ENCODE results near the gene KCNQ1.
A peak's percentile ranks its signal among the peaks of the same experiment; 100 is the strongest.

Gene KCNQ1

GRCh38 chr11:2590965-2591754 is 146.4 kb downstream of the KCNQ1 start:
- no peak for DNase-seq
- Histone ChIP-seq H3K9me3 (no peaks in the 10 kb centered on the region), H3K27me3 (no peaks in the 10 kb centered on the region), H3K36me3 (no peaks in the 10 kb centered on the region), H3K4me1 (no peaks in the 10 kb centered on the region), H3K4me3 (ENCODE audit: low read depth, low read length) (no peak overlapping the region)
- TF ChIP-seq CTCF (IDR thresholded peaks at IDR 0.05; ENCODE audit: low read depth, low read length): no peak

GRCh38 chr11:2591805-2592204 is 147.0 kb downstream of the KCNQ1 start:
- DNase-seq: no peak
- Histone ChIP-seq H3K4me3 (ENCODE audit: low read depth, low read length) (no peak overlapping the region), H3K36me3 (no peaks in the 10 kb centered on the region), H3K27me3 (no peaks in the 10 kb centered on the region), H3K9me3 (no peaks in the 10 kb centered on the region), H3K4me1 (no peaks in the 10 kb centered on the region)
- no peak for TF ChIP-seq CTCF (IDR thresholded peaks at IDR 0.05; ENCODE audit: low read depth, low read length)

GRCh38 chr11:2592559-2593392 is 148.0 kb downstream of the KCNQ1 start:
- H3K9me3 ChIP-seq: no peaks in the 10 kb centered on the region
- no peaks in the 10 kb centered on the region for H3K36me3 ChIP-seq
- no peak overlapping the region for H3K4me3 ChIP-seq (ENCODE audit: low read depth, low read length)
- TF ChIP-seq CTCF (IDR thresholded peaks at IDR 0.05; ENCODE audit: low read depth, low read length): no peak
- H3K4me1 ChIP-seq: no peaks in the 10 kb centered on the region
- no peaks in the 10 kb centered on the region for H3K27me3 ChIP-seq
- DNase-seq: peak; percentile 1

GRCh38 chr11:2593393-2593950 is 148.7 kb downstream of the KCNQ1 start:
- no peak for DNase-seq
- TF ChIP-seq CTCF (IDR thresholded peaks at IDR 0.05; ENCODE audit: low read depth, low read length): no peak

GRCh38 chr11:2594267-2594666 is 149.5 kb downstream of the KCNQ1 start:
- Histone ChIP-seq H3K4me1 (no peaks in the 10 kb centered on the region), H3K27me3 (no peaks in the 10 kb centered on the region), H3K9me3 (no peaks in the 10 kb centered on the region), H3K4me3 (ENCODE audit: low read depth, low read length) (no peak overlapping the region), H3K36me3 (no peaks in the 10 kb centered on the region)
- DNase-seq: no peak
- no peak for TF ChIP-seq CTCF (IDR thresholded peaks at IDR 0.05; ENCODE audit: low read depth, low read length)

More at GRCh38 chr11:2593393-2593950, 148.7 kb downstream of the KCNQ1 start:
- Histone ChIP-seq H3K27me3 (no peaks in the 10 kb centered on the region), H3K36me3 (no peaks in the 10 kb centered on the region), H3K4me3 (ENCODE audit: low read depth, low read length) (no peak overlapping the region), H3K9me3 (no peaks in the 10 kb centered on the region), H3K4me1 (no peaks in the 10 kb centered on the region)

Data from BE2C (cell line).